ENCODE results near the gene TMEM91. TPM values are rescaled to one million over a fixed set of nuclear protein-coding genes. Genes with fewer than 3 reads are reported as not detected.

TMEM91 gene
- total RNA-seq, 1 experiment from 2014 or later: 5.3 TPM

- H3K9me3 Mint-ChIP-seq: no peaks in the 10 kb centered on the region
- no peak for ATAC-seq
Observed at GRCh38 chr19:41420101-41420880, 44.0 kb downstream of the TMEM91 start.

DNA sequence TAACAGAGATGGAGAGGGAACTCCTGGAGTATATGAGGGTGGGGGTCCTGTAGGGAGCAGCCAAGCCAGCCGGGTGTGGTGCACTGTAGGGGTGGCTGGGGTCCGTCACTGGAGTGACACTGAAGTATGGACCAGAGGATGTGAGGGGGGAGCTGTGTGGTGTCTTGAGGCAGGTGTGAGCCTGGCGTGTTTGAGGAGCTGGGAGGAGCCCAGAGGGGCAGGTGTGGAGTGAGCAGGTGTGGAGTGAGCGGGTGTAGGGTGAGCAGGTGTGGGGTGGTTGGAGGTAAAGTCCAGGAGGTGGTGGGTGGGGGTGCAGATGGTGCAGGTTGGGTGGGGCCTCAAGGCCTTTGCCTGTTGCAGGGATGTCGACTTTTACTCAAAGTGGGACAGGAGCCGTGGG is 45.0 kb downstream of the TMEM91 start:
- peaks cover 9% of the 10 kb centered on the region for H3K36me3 Mint-ChIP-seq
- no peak for ATAC-seq
- TF ChIP-seq, protein P1, sequence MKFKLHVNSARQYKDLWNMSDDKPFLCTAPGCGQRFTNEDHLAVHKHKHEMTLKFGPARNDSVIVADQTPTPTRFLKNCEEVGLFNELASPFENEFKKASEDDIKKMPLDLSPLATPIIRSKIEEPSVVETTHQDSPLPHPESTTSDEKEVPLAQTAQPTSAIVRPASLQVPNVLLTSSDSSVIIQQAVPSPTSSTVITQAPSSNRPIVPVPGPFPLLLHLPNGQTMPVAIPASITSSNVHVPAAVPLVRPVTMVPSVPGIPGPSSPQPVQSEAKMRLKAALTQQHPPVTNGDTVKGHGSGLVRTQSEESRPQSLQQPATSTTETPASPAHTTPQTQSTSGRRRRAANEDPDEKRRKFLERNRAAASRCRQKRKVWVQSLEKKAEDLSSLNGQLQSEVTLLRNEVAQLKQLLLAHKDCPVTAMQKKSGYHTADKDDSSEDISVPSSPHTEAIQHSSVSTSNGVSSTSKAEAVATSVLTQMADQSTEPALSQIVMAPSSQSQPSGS (CRISPR knock-in tag; IDR thresholded peaks at IDR 0.05; ENCODE audit: borderline replicate concordance, low read depth): no peak
- TF ChIP-seq ZNF138 (CRISPR knock-in tag; conservative IDR thresholded peaks at IDR 0.05) (no peak), JAZF1 (CRISPR knock-in tag; IDR thresholded peaks at IDR 0.05) (no peak), JUN (CRISPR knock-in tag; IDR thresholded peaks at IDR 0.05) (no peak), ZNF671 (CRISPR knock-in tag; IDR thresholded peaks at IDR 0.05) (no peak), NFATC4 (CRISPR knock-in tag; IDR thresholded peaks at IDR 0.05) (no peak), SMAD3 (CRISPR knock-in tag; IDR thresholded peaks at IDR 0.05; ENCODE audit: borderline replicate concordance) (no peak), CBFB (CRISPR knock-in tag; IDR thresholded peaks at IDR 0.05; ENCODE audit: low read depth) (no peak), TP53 (CRISPR knock-in tag; IDR thresholded peaks at IDR 0.05) (no peak), IRF2 (CRISPR knock-in tag; IDR thresholded peaks at IDR 0.05; ENCODE audit: borderline replicate concordance, low read depth) (no peak), TEAD4 (CRISPR knock-in tag; IDR thresholded peaks at IDR 0.05) (no peak), PRDM15 (CRISPR knock-in tag; IDR thresholded peaks at IDR 0.05) (no peak)
- TF ChIP-seq, protein P2, sequence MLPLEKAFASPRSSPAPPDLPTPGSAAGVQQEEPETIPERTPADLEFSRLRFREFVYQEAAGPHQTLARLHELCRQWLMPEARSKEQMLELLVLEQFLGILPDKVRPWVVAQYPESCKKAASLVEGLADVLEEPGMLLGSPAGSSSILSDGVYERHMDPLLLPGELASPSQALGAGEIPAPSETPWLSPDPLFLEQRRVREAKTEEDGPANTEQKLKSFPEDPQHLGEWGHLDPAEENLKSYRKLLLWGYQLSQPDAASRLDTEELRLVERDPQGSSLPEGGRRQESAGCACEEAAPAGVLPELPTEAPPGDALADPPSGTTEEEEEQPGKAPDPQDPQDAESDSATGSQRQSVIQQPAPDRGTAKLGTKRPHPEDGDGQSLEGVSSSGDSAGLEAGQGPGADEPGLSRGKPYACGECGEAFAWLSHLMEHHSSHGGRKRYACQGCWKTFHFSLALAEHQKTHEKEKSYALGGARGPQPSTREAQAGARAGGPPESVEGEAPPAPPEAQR (CRISPR knock-in tag; IDR thresholded peaks at IDR 0.05): no peak
- TF ChIP-seq, protein P3, sequence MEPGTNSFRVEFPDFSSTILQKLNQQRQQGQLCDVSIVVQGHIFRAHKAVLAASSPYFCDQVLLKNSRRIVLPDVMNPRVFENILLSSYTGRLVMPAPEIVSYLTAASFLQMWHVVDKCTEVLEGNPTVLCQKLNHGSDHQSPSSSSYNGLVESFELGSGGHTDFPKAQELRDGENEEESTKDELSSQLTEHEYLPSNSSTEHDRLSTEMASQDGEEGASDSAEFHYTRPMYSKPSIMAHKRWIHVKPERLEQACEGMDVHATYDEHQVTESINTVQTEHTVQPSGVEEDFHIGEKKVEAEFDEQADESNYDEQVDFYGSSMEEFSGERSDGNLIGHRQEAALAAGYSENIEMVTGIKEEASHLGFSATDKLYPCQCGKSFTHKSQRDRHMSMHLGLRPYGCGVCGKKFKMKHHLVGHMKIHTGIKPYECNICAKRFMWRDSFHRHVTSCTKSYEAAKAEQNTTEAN (CRISPR knock-in tag; IDR thresholded peaks at IDR 0.05): no peak
- H3K9me3 Mint-ChIP-seq: no peaks in the 10 kb centered on the region
- no peaks in the 10 kb centered on the region for H3K4me1 Mint-ChIP-seq
- H3K4me3 Mint-ChIP-seq: no peak overlapping the region
- CTCF ChIA-PET: interaction anchor here (0.6 kb wide), 1 partner anchor 279 kb away, joined by 3 read pairs; no protein-coding TSS in a partner anchor
- no peaks in the 10 kb centered on the region for H3K27me3 Mint-ChIP-seq (ENCODE audit: low read depth)
- no peak overlapping the region for H3K27ac Mint-ChIP-seq
- DNase-seq (ENCODE audit: low spot score): no peak
- POLR2A ChIA-PET: interaction anchor here (0.6 kb wide), 1 partner anchor 170 kb away, joined by 4 read pairs; no protein-coding TSS in a partner anchor

More at GRCh38 chr19:41420101-41420880, 44.0 kb downstream of the TMEM91 start:
- H3K4me1 Mint-ChIP-seq: no peaks in the 10 kb centered on the region
- H3K27ac Mint-ChIP-seq: no peak overlapping the region
- no peak overlapping the region for H3K4me3 Mint-ChIP-seq
- H3K27me3 Mint-ChIP-seq (ENCODE audit: low read depth): no peaks in the 10 kb centered on the region
- DNase-seq (ENCODE audit: low spot score): no peak
- ChIA-PET CTCF (interaction anchor here (0.6 kb wide), 1 partner anchor 356 kb away, joined by 3 read pairs; no protein-coding TSS in a partner anchor), POLR2A (no interaction called here)
- H3K36me3 Mint-ChIP-seq: peaks cover 9% of the 10 kb centered on the region
- TF ChIP-seq MXD4 (CRISPR knock-in tag; IDR thresholded peaks at IDR 0.05; ENCODE audit: borderline replicate concordance) (no peak), PRRX2 (CRISPR knock-in tag; IDR thresholded peaks at IDR 0.05) (no peak), USF2 (CRISPR knock-in tag; IDR thresholded peaks at IDR 0.05) (no peak), ZNF671 (CRISPR knock-in tag; IDR thresholded peaks at IDR 0.05) (no peak), NR3C1 (CRISPR knock-in tag; conservative IDR thresholded peaks at IDR 0.05; ENCODE audit: low read depth) (no peak), RELA (CRISPR knock-in tag; IDR thresholded peaks at IDR 0.05; ENCODE audit: borderline replicate concordance) (no peak), EMX1 (CRISPR knock-in tag; IDR thresholded peaks at IDR 0.05) (no peak), SP1 (CRISPR knock-in tag; conservative IDR thresholded peaks at IDR 0.05) (no peak), GRHL2 (CRISPR knock-in tag; IDR thresholded peaks at IDR 0.05; ENCODE audit: insufficient replicate concordance, severe bottlenecking) (no peak), SOX15 (CRISPR knock-in tag; IDR thresholded peaks at IDR 0.05) (no peak)
- TF ChIP-seq, protein P4, sequence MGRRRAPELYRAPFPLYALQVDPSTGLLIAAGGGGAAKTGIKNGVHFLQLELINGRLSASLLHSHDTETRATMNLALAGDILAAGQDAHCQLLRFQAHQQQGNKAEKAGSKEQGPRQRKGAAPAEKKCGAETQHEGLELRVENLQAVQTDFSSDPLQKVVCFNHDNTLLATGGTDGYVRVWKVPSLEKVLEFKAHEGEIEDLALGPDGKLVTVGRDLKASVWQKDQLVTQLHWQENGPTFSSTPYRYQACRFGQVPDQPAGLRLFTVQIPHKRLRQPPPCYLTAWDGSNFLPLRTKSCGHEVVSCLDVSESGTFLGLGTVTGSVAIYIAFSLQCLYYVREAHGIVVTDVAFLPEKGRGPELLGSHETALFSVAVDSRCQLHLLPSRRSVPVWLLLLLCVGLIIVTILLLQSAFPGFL (CRISPR knock-in tag; IDR thresholded peaks at IDR 0.05; ENCODE audit: borderline replicate concordance): no peak
- TF ChIP-seq, protein P5, sequence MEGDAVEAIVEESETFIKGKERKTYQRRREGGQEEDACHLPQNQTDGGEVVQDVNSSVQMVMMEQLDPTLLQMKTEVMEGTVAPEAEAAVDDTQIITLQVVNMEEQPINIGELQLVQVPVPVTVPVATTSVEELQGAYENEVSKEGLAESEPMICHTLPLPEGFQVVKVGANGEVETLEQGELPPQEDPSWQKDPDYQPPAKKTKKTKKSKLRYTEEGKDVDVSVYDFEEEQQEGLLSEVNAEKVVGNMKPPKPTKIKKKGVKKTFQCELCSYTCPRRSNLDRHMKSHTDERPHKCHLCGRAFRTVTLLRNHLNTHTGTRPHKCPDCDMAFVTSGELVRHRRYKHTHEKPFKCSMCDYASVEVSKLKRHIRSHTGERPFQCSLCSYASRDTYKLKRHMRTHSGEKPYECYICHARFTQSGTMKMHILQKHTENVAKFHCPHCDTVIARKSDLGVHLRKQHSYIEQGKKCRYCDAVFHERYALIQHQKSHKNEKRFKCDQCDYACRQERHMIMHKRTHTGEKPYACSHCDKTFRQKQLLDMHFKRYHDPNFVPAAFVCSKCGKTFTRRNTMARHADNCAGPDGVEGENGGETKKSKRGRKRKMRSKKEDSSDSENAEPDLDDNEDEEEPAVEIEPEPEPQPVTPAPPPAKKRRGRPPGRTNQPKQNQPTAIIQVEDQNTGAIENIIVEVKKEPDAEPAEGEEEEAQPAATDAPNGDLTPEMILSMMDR (IDR thresholded peaks at IDR 0.05): no peak

Data from WTC11 (cell line).